C1 segment of cervical spinal cord (tissue), 14 donors: ENCODE results near the gene RNF31.
"Not testable (repeated sequence)": the region's sequence is repeated elsewhere in the genome, so short reads cannot be mapped to it uniquely, and the experiment has no call there.

Experiments
- DNase-seq, 14 donors: peaks; one replicate each; lab custom pipeline; 2025; lab: John Stamatoyannopoulos, UW

Gene RNF31

DNA sequence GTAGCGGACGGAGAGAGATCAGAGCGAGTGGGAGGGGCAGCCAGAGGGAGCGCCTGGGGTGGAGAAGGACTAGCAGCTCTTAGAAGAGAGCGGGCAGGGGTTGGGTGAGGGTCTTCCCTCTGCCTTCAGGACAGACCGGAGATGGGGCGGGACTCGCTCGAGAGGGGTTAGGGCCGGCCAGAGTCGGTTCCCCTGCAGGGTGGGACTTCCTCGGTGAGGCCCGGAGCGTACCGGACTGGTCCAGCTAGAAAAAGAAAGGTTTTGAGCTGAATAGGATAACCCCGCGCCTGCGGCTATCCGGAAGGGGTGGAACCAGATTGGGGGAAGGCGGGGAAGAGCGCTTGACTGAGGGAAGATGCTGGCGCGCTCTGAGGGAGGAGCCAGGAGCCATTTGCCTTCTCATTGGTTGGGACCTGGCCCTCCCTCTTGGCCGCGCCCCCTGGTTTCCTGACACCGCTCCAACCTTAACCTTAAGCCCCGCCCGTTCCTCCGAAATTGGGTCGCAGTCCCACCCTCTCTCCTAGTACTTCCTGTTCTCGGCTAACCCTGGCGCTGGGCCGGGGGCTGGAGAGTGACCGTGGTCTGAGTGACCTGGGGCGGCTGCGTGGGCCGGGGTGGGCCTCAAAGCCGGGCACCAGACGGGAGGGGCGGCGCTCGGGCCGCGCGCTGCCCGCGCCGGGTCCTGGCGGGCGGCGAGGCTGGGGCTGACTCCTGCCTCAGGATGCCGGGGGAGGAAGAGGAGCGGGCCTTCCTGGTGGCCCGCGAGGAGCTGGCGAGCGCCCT is at the start of gene RNF31:
Gene RNF31 (plus strand): TSS at position 521 of the 783 bp plus-strand sequence. CDS start 201 bp downstream, at position 722.
- peak; percentile 73 to 97 (median 94) for DNase-seq

DNA sequence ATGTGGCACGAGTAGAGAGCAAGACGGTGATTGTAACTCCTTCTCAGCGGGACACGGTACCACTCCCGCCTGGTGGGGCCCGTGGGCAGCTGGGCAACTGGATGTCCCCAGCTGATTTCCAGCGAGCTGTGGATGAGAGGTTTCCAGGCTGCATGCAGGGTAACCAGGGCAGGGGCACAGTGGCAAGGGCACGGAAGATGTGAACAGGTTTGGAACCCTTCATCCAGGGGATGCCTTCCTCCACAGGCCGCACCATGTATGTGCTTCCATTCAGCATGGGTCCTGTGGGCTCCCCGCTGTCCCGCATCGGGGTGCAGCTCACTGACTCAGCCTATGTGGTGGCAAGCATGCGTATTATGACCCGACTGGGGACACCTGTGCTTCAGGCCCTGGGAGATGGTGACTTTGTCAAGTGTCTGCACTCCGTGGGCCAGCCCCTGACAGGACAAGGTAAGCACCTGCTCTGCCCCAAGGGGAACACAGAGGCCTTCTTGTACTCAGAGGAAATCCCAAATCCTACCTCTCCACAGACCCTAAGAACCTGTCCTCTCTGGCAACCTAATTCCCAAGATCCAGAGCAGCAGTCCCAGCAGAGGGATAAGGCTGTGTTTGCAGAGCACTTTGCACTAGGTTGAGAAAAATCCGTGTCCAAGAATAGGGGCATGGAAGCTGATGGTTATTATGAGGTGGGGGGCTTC is 48.9 kb upstream of the RNF31 start:
- no peak for DNase-seq

DNA sequence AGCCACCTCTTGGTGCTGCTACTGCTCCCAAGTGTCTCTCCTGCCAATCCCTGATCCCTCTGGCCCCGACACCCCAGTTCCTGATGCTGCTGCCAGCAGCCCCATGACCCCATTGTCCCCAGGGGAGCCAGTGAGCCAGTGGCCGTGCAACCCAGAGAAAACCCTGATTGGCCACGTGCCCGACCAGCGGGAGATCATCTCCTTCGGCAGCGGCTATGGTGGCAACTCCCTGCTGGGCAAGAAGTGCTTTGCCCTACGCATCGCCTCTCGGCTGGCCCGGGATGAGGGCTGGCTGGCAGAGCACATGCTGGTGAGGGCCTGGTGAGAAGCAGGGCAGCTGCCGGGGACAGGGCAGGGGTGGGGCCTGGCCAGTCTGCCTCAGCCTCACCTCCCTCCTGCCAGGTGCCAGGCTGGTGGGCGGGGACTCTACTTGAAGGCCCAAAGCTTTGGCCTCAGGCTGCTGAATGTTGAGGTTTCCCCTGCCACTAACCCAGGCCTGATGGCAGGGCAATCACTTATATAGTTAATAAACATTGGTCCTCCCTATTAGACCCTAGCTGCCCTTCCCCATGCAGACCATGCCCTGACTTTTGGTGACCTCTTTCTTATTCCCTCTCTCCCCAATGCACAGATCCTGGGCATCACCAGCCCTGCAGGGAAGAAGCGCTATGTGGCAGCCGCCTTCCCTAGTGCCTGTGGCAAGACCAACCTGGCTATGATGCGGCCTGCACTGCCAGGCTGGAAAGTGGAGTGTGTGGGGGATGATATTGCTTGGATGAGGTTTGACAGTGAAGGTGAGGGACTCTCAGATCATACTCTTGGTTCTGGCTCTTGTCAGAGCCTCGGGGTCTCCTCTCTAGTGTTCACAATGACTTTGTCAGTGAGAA is 48.1 kb upstream of the RNF31 start:
- peak in 6 of 14 donors; percentile 5 to 31 (median 16) for DNase-seq

DNA sequence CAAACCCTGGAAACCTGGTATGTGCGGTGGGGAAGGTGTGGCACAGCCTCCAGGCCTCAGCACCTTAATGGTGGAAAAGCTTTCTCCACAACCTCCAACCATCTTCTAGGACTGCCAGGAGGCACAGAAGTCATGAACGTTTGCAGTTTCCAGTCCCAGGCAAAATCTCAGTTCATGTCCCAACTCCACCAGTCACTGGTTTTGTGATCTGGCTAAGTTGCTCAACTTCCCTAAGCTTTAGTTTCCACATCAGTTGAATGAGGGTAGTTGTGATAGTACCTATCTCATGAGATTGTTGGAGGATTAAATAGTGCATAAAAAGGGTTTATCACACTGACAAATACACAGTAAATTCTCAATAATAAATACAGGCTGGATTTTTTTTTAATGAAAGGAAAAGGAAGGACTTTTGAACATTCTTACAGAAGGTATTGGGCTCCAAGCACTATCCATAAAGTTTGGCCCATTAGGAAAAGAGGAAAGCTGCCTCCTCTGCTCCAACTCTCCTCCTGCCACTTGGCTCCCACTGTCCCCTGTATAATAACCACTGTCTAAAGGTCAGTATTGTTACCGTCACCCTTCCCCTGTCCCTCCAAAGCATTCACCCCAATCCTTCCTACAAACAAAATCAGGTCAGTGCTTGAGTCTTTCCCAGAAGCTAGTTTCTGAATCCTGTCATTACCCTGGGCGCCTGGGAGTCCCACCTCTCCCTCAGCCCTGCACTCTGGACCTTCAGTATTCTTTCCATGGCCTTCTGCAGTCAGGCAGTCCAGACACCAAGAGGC is 46.9 kb upstream of the RNF31 start:
- DNase-seq = no peak

DNA sequence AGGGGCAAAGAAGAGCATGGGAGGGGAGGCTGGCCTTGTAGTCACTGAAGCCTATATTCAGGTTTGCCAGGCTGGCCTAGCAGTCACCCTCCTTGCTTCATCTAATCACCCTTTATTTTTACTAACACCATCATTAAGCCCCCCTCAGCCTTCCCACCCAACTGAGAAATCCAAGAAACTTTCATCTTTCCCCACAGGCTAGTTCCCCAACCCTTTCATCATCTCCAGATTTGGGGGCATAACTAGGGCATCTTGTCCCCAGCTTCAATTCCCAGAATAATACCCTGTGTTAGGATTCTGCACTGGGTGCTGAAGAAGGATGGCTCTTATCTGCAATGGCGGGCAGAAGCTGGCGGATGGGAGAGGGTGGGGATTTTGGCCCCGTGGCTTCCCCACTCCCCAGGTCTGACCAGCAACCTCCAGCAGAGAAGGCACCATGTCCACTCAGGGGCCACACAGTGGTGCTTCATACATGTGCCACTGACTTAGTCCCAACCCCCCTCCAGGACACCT is 46.3 kb upstream of the RNF31 start:
- no peak for DNase-seq

DNA sequence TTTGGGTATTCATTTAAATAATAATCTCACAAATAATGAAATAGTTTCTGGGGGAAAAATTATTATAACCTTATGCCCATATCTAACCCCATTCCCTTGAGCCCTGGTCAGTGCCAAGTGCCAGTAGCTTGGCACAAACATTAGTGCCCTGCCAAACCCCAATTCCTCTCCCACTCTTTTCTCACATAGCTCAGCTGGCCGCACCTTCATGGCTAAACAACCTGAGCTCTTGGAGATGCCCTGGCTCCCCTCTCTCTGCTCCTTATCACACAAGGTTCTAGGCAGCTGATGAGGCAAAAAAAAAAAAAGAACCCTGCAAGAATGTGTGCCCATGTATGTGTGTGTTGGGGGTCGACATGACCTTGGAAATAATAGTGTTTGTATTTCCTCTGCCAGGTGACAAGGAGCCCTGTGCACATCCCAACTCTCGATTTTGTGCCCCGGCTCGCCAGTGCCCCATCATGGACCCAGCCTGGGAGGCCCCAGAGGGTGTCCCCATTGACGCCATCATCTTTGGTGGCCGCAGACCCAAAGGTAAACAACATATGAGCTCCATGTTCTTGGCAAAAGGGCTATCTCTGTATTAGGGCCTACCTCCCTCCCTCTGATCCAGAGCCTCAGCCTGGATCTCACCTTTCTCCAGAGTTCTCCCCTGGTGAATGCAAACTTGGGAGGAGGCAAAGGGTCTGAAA is 44.8 kb upstream of the RNF31 start:
- no peak for DNase-seq

DNA sequence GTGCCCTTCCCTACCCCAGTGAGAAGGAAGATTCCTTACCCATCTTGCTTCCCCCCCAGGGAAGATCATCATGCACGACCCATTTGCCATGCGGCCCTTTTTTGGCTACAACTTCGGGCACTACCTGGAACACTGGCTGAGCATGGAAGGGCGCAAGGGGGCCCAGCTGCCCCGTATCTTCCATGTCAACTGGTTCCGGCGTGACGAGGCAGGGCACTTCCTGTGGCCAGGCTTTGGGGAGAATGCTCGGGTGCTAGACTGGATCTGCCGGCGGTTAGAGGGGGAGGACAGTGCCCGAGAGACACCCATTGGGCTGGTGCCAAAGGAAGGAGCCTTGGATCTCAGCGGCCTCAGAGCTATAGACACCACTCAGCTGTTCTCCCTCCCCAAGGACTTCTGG is 43.8 kb upstream of the RNF31 start:
- DNase-seq = no peak

DNA sequence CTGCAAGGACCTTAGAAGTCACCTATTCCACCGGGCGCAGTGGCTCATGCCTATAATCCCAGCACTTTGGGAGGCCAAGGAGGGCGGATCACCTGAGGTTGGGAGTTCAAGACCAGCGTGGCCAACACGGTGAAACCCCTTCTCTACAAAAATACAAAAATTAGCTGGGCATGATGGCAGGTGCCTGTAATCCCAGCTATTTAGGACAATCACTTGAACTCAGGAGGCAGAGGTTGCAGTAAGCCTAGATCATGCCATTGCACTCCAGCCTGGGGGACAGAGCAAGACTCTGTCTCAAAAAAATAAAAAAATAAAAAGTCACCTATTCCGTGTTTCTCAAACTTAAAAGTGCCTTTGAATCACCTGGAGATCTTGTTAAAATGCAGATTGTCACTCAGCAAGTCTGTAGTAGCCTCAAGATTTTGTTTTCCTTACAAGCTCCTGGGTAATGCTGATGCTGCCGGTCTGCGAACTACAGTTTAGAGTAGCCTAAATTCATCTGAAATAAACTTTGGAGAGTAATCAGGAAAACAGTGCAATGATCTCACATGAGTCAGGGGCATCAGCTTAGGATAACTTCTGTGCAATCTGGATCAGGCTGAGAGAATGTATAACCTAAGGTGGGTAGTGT is 41.6 kb upstream of the RNF31 start:
- DNase-seq = not testable (repeated sequence)

DNA sequence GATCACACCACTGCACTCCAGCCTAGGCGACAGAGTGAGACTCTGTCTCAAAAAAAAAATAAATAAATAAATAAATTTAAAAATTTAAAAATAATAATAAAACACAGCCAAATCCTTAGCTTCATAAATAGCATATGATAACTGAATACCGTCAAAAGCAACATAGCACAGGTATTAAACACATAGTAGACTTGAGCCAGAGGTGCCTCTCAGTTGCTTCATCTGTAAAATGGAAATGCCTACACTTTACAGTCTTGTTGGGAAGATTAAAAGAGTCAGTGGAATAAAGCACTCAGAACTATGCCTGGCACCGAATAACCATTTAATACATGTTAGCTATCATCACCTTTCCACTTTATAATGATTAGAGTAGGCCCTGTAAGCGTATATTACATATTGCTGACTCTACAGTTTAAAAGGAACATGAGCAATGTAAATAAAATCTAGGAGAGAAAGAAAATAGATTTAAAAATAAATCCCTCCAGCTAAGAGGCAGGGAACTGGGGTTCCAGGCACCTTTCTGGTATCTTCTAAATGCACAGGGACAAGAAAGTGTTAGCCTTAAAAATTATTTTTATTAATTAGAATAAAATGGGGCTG is 40.5 kb upstream of the RNF31 start:
- no peak for DNase-seq

DNA sequence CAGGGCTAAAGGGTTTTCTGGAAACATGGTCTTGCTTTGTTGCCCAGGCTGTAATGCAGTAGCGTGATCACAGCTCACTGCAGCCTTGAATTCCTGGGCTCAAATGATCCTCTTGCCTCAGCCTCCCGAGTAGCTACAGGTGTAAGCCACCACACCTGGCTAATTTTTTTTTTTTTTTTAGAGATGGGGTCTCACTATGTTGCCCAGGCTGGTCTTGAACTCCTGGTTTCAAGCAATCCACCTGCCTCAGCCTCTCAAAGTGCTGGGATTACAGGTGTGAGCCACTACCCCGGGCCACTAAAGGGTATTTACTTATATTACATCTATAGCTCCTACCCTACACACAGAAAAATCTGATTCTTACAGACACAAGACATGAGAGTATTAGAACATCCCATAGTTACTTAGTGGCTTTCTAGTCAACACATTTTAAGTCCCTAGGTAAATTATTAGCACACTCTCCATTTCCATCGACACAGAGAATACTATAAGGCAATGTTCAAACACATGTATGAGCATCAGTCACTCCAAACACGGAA is 38.9 kb upstream of the RNF31 start:
- DNase-seq = no peak

DNA sequence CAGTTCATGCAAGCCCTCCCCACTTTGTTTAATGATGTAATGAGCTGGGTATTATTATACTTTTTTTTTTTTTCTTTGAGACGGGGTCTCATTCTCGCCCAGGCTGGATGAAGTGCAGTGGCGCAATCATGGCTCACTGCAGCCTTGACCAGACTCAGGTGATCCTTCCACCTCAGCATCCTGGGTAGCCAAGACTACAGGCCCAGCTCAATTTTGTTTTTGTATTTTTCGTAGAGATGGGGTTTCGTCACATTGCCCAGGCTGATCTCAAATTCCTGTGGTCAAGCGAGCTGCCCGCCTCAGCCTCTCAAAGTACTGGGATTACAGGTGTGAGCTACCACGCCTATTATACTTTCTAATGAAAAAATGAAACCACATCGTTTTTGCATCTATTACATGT is 37.2 kb upstream of the RNF31 start:
- DNase-seq = no peak

DNA sequence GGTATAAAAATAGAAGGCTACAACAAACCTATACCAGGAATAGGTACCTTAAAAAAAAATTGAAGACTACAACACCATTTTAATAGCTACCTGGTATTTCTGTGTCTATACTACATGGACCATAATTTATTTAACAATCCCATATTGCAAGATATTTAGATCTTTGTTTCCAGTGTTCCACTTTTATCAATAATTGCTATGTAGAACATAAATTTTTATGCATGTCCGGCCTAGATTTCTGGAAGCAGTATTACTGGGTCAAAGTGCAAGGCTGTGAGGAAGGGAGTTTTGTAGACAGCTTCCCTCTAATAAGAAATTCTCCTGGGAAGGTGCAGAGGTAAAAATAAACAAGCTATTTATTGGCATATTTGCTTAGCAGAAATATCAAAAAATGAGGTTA is 36.8 kb upstream of the RNF31 start:
- DNase-seq = no peak

DNA sequence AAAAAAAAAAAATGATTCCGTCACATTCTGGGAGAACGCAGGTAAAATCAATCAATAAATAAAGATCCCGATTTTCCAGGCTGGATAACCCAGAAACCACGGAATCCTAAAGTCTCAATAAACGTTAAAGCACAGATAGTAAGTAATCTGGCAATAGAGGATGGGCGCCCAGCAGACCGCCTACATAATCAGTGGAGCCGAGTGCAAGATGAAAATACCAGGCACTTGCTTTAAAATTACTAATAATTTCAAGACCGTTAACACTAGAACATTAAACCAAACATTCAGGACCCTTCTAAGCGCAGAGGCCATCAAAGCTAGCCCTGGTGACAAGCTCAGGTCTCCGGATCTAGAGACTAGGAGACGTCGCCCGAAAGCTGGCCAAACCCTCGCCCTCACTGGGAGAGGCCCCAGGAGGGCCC is 33.9 kb upstream of the RNF31 start:
- DNase-seq = no peak

DNA sequence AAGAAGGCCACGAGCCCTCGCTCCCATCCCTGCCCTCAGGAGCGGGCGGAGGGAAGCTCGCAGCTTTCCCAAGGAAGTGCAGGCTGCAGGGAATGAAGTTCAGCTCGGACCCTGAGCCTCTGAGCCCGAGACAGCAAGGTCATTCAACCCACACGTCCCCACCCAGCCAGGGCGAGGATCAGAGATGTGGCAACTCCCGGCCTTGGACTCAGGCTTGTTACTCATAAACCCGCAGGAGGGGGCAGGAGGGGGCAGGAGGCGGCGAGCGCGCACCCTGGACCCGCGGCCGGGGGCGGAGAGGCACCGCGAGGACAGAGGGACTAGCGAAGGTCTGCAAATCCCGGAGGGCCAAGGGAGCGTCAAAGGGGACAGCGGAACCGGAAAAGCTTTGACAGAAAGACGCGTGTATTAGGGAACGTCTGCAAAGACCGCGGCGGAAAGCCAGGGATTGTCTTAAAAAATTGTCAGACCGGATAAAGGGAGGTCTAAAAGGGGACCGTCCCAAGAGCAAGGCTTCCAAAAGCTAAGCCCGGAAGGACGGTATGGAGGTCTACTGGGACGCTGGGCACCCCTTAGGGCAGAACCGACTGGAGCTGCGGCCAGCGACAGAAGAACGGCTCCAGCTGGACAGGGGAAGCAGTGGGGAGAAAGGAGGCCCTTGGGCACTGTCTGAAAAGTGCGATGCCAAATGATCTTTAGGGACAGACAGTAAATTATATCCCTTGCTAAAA is 33.3 kb upstream of the RNF31 start:
- peak in 13 of 14 donors; percentile 59 to 98 (median 89) for DNase-seq

DNA sequence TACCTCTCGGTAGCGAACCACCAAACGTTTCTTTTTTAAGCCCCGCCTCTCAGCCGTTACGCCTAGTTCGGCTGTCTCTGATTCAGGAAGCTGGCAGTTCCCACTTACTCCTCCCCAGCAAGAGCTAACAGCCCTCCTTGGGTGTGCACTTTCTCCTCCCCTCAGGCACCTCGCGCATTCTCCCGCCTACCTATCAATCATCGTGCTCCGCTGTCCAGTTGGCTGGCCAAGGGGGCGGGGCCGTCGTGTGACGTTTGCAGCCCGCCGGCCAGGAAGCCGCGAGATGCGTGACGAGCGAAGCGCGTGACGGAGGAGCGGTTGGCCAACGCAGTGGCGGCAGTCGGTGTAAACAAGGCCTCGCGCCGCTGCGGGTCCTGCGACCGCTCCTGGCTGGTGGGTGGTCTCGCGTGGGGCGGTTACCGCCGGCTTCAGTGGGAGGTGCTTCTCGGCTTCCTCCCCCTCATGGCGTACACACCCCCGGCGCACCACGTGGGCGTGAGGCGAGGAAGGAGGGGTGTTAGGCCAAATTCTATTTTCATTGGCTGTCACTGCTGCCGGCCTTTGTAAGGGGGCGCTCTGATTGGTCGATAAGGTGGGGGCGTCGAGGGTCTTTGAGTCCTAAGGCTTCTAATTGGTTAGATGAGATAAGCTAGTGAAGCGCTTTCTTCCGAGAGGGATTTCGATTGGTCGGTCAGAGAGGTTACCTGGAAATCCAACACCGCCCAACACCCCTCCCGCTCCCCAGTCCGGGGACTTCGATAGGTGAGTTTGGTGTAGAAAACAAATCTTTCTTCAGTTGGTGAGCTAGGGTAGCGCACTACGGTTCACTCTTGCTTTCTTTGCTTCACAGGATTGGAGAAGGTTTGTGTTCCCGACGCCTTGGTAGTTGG is 32.5 kb upstream of the RNF31 start, which contains the start of the genes DCAF11 and NRL:
Gene DCAF11 (plus strand): TSS at position 246 of the 890 bp plus-strand sequence. CDS start 818 bp downstream, outside the sequence.
Gene NRL (minus strand): TSS at position 418 of the 890 bp plus-strand sequence. CDS start 32,101 bp downstream, outside the sequence.
- DNase-seq = peak; percentile 96 to 100 (median 100)

DNA sequence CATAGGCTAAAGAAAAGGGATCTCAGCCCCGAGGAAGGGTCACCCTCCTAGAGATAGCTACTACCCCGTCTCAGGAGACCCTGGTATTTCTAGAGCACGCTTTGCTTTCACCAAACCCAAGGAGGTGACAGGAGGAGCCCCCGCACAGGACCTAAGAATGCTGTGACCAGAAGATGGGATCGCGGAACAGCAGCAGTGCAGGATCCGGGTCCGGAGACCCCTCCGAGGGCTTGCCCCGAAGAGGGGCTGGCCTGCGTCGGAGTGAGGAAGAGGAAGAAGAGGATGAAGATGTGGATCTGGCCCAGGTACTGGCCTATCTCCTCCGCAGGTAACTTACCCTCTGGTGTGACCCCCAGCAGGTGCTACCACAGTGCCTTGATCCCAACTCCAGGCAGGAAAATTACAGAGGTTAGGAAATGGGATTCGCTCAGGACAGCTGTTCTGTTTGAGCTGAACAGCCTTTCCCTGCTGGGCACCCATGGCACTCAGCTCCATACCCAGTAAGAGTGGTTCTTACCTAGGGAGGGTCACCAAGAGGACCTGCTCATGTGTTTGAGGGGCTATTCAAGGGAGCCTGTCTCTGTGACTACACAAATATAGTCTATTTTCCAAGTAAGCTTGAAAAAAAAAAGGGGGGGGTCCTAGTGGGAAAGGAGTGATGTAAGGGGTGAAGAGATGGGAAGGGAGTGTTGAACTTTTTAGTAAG is 31.7 kb upstream of the RNF31 start:
- peak in 1 of 14 donors; percentile 37 for DNase-seq
